ENCODE results near the gene RAD54L. TPM values are rescaled to one million over a fixed set of nuclear protein-coding genes. Genes with fewer than 3 reads are reported as not detected.

RAD54L gene
- total and polyA plus RNA-seq, 10 of the 15 experiments (the other 5 are each of a cell fraction or from before 2014, with no cell fraction given): 12.9 to 54.2 (median 23.6) TPM

DNA sequence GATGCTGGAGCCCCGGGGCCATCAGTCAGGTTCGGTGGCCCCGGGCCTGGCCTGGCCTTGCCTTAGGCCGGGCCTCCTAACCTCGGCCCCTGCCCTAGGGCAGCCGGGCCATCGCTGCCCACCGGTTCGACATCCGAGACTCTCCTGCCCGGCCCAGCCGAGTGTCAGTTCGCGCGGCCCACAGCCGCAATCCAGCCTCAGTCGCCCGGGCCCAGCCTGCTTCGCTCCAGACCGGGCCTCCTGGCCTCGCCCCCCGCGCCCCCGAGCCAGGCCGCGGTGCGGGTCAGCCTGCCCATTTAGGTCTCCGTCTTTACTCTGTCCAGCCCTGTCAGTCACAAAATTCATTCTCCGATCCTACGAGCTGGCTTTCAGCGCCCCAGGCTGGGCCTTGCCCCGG, 55.1 kb downstream of the RAD54L start:
- in situ Hi-C loops (cut with MboI): loop anchor here (5.0 kb wide), 1 partner anchor 40 kb away; the partner anchor contains the start of gene NSUN4
- SMC1A ChIA-PET (ENCODE audit: uncharacterized antibody, unreplicated experiment): interaction anchor here (0.5 to 2.9 kb wide), 9 partner anchors 12 to 58 kb away, joined by 3 to 30 read pairs (median 9); partner anchors contain the start of gene NSUN4
- TF ChIP-seq, protein P1, sequence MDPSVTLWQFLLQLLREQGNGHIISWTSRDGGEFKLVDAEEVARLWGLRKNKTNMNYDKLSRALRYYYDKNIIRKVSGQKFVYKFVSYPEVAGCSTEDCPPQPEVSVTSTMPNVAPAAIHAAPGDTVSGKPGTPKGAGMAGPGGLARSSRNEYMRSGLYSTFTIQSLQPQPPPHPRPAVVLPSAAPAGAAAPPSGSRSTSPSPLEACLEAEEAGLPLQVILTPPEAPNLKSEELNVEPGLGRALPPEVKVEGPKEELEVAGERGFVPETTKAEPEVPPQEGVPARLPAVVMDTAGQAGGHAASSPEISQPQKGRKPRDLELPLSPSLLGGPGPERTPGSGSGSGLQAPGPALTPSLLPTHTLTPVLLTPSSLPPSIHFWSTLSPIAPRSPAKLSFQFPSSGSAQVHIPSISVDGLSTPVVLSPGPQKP (IDR thresholded peaks at IDR 0.05; ENCODE audit: low read depth, low read length): no peak
- TF ChIP-seq, protein P2, sequence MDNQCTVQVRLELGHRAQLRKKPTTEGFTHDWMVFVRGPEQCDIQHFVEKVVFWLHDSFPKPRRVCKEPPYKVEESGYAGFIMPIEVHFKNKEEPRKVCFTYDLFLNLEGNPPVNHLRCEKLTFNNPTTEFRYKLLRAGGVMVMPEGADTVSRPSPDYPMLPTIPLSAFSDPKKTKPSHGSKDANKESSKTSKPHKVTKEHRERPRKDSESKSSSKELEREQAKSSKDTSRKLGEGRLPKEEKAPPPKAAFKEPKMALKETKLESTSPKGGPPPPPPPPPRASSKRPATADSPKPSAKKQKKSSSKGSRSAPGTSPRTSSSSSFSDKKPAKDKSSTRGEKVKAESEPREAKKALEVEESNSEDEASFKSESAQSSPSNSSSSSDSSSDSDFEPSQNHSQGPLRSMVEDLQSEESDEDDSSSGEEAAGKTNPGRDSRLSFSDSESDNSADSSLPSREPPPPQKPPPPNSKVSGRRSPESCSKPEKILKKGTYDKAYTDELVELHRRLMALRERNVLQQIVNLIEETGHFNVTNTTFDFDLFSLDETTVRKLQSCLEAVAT (IDR thresholded peaks at IDR 0.05): no peak
- TF ChIP-seq ZNF622 (IDR thresholded peaks at IDR 0.05) (no peak), PML (IDR thresholded peaks at IDR 0.05; ENCODE audit: low read length) (peak; percentile 5; the same call in 1 of the 2 replicates), POLR2A (IDR thresholded peaks at IDR 0.05; ENCODE audit: low read depth, low read length) (peak; percentile 62), ZZZ3 (IDR thresholded peaks at IDR 0.05; ENCODE audit: control insufficient read depth, insufficient read length, low read depth) (no peak), CBX5 (IDR thresholded peaks at IDR 0.05; ENCODE audit: low read depth) (no peak), TCF3 (IDR thresholded peaks at IDR 0.05; ENCODE audit: borderline replicate concordance, insufficient read depth, low read depth, low read length) (no peak), CBFB (IDR thresholded peaks at IDR 0.05; ENCODE audit: low read depth) (no peak), KAT2A (conservative IDR thresholded peaks at IDR 0.05; ENCODE audit: control insufficient read depth, low read depth, low read length) (no peak), YY1 (IDR thresholded peaks at IDR 0.05; ENCODE audit: low read depth, low read length) (no peak), FOXK2 (IDR thresholded peaks at IDR 0.05) (no peak), SUPT20H (IDR thresholded peaks at IDR 0.05; ENCODE audit: borderline replicate concordance, control insufficient read depth, low read depth, low read length) (no peak), IKZF2 (IDR thresholded peaks at IDR 0.05) (no peak), BHLHE40 (IDR thresholded peaks at IDR 0.05; ENCODE audit: borderline replicate concordance in 1 of 2, low read depth in 2 of 2, low read length in 1 of 2) (no peak)
- TF ChIP-seq, protein P3, sequence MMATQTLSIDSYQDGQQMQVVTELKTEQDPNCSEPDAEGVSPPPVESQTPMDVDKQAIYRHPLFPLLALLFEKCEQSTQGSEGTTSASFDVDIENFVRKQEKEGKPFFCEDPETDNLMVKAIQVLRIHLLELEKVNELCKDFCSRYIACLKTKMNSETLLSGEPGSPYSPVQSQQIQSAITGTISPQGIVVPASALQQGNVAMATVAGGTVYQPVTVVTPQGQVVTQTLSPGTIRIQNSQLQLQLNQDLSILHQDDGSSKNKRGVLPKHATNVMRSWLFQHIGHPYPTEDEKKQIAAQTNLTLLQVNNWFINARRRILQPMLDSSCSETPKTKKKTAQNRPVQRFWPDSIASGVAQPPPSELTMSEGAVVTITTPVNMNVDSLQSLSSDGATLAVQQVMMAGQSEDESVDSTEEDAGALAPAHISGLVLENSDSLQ (IDR thresholded peaks at IDR 0.05): no peak
- TF ChIP-seq, protein P4, sequence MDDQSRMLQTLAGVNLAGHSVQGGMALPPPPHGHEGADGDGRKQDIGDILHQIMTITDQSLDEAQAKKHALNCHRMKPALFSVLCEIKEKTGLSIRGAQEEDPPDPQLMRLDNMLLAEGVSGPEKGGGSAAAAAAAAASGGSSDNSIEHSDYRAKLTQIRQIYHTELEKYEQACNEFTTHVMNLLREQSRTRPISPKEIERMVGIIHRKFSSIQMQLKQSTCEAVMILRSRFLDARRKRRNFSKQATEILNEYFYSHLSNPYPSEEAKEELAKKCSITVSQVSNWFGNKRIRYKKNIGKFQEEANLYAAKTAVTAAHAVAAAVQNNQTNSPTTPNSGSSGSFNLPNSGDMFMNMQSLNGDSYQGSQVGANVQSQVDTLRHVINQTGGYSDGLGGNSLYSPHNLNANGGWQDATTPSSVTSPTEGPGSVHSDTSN (IDR thresholded peaks at IDR 0.05; ENCODE audit: insufficient replicate concordance, low read depth, low read length): no peak
- TF ChIP-seq, protein P5, sequence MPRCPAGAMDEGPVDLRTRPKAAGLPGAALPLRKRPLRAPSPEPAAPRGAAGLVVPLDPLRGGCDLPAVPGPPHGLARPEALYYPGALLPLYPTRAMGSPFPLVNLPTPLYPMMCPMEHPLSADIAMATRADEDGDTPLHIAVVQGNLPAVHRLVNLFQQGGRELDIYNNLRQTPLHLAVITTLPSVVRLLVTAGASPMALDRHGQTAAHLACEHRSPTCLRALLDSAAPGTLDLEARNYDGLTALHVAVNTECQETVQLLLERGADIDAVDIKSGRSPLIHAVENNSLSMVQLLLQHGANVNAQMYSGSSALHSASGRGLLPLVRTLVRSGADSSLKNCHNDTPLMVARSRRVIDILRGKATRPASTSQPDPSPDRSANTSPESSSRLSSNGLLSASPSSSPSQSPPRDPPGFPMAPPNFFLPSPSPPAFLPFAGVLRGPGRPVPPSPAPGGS (IDR thresholded peaks at IDR 0.05; ENCODE audit: borderline replicate concordance, insufficient read depth, low read depth, low read length, poor library complexity, severe bottlenecking): no peak

More for the DNA sequence above, 55.1 kb downstream of the RAD54L start:
- ATAC-seq: peak; percentile 22
- BruUV-seq (replicated peaks): TSS peak; percentile 29
- H3K27ac ChIP-seq (ENCODE audit: control insufficient read depth, insufficient read depth): peak overlapping the region; percentile 84
- no peaks in the 10 kb centered on the region for H3K27me3 ChIP-seq (replicated peaks in 1 of 2; ENCODE audit: control insufficient read depth in 2 of 2, insufficient read depth in 2 of 2, low read length in 1 of 2)
- POLR2A ChIA-PET: interaction anchor here (0.6 to 3.9 kb wide), 8 partner anchors 10 to 212 kb away, joined by 3 to 45 read pairs (median 6); partner anchors contain the start of genes NSUN4 and RAD54L
- WGBS (ENCODE audit: insufficient coverage, insufficient replicate concordance, low lambda C conversion rate, missing lambda C conversion rate): 1% methylated on average over 30 of the region's 32 CpGs
- H2AFZ ChIP-seq (ENCODE audit: control insufficient read depth, low read depth, low read length): peak overlapping the region; percentile 48
- H3K9me3 ChIP-seq (replicated peaks; ENCODE audit: control insufficient read depth, insufficient read depth, low read length): no peaks in the 10 kb centered on the region
- CTCF ChIA-PET: interaction anchor here (0.6 to 8.0 kb wide), 8 partner anchors 11 to 79 kb away, joined by 3 to 181 read pairs (median 6); partner anchors contain the start of gene NSUN4
- peak overlapping the region; percentile 93 for H3K9ac ChIP-seq (ENCODE audit: control insufficient read depth, insufficient read depth, low read length)
- intact Hi-C loops (cut with micrococcal nuclease; ENCODE audit: unreplicated experiment): loop anchor here (1.0 to 2.0 kb wide), 4 partner anchors 30 to 55 kb away; partner anchors contain the start of gene RAD54L
- H3K4me1 ChIP-seq (ENCODE audit: control insufficient read depth, insufficient read depth, low read length): peaks cover 15% of the 10 kb centered on the region
- RAD21 ChIA-PET (ENCODE audit: unreplicated experiment): interaction anchor here (0.6 to 3.6 kb wide), 11 partner anchors 15 to 118 kb away, joined by 3 to 49 read pairs (median 8); partner anchors contain the start of genes NSUN4 and RAD54L
- peaks cover 87% of the 10 kb centered on the region for H3K79me2 ChIP-seq (ENCODE audit: control insufficient read depth, insufficient read depth, low read length)
- no peak for DNase-seq (ENCODE audit: low read depth, low spot score)
- H3K4me3 ChIP-seq: peak overlapping the region; percentile 98
- FAIRE-seq: no peak
- H3K4me2 ChIP-seq (ENCODE audit: control insufficient read depth, insufficient read depth): peak overlapping the region; percentile 91
- H3K36me3 ChIP-seq (ENCODE audit: control insufficient read depth in 2 of 2, insufficient read depth in 2 of 2, low read length in 1 of 2): peaks cover 0 to 5% of the 10 kb centered on the region in 2 experiments; a peak in 3 of 4 replicates
- H4K20me1 ChIP-seq (ENCODE audit: control insufficient read depth, insufficient read depth): peaks cover 3% of the 10 kb centered on the region; the same call in 1 of the 2 replicates

Data from GM12878 (cell line).